TTC549 (cell line): Measurements from ENCODE around the gene NATD1.

Source experiments
- FAIRE-seq: peaks from 2 replicates; lab custom pipeline; 2012; peaks lifted over from hg19 to GRCh38; lab: Jason Lieb, UNC

Gene NATD1, protein sequence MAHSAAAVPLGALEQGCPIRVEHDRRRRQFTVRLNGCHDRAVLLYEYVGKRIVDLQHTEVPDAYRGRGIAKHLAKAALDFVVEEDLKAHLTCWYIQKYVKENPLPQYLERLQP

DNA sequence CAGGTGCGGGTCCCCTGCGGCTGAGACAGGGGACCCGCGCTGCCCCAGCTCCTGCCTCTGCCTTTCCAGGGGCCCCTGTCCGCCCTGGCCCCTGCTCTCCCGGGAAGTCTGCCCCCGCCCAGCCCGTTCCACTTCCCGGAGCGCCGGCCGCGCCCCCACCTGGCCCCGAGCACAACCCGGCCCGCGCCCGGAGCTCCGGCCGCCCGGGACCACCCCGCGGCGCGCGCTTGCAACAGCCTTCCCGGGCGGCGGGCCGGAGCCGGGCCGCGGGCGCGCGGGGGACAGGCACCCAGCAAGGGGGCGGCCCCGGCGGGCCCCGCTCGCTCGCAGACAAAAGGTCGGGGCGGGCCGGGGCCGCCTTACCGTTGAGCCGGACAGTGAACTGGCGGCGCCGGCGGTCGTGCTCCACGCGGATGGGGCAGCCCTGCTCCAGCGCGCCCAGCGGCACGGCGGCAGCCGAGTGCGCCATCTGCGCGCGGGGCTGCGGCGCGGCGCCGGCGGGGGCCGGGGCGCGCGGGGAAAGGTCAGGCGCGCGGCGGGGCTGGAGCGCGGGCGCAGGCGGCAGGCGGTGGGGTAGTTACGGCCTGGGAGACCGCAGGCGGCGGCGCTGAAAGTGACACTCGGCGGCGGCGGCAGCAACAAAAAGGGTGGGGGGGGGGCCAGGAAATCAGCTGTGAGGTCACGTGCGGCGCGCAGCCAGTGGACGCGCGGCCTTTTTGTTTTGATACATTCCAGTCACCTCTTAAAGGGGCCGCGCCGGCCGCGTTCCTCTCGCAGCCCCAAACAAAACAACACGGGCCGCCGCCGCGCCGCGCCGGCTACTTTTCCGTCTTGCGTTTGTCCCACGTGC, at the start of gene NATD1:
NATD1 (minus strand) TSS at position 615 of the 850 bp plus-strand sequence; CDS start at position 469, 146 bp downstream.
- no peak for FAIRE-seq

DNA sequence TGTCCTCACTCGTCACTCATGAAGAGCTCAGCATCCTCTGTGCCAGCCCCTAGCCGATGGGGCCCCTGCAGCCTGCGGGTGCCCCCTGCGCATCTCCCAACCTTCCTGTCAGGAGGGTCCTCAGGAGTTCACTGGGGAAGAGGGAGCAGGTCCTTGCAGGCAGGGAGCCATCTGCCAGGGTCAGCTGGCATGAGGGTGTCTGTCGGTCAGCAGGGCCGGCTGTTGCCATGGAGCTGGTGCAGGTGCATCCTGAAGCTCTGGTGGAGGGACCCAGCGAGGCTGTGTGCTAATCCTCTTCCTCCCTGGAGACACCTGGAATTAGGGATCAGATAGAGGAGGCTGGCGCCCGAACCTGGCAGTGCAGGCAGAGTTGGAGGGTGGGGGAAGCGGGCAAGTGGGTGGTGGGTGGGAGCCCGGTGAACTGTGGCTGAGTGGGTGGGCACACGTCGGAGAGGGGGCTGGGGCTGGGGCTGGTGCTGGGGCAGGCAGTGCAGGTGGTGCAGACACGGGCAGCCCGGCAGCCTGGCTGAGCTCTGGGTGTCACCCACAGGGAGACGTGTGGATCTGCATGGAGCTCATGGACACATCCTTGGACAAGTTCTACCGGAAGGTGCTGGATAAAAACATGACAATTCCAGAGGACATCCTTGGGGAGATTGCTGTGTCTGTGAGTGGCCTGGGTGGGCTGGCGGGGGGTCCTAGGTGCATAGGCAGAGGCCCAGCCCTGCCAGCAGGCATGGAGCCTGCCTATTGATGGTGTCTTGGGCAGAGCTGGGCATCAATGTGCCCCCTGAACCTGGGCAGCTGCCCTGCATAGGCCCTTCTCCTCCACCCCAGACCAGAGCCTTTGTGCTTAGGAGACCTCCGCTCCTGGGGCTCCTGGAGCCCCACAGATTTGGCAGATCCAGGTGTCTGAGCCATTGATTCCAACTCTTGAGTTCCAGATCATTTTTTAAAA, 48.7 kb upstream of the NATD1 start:
- no peak for FAIRE-seq

DNA sequence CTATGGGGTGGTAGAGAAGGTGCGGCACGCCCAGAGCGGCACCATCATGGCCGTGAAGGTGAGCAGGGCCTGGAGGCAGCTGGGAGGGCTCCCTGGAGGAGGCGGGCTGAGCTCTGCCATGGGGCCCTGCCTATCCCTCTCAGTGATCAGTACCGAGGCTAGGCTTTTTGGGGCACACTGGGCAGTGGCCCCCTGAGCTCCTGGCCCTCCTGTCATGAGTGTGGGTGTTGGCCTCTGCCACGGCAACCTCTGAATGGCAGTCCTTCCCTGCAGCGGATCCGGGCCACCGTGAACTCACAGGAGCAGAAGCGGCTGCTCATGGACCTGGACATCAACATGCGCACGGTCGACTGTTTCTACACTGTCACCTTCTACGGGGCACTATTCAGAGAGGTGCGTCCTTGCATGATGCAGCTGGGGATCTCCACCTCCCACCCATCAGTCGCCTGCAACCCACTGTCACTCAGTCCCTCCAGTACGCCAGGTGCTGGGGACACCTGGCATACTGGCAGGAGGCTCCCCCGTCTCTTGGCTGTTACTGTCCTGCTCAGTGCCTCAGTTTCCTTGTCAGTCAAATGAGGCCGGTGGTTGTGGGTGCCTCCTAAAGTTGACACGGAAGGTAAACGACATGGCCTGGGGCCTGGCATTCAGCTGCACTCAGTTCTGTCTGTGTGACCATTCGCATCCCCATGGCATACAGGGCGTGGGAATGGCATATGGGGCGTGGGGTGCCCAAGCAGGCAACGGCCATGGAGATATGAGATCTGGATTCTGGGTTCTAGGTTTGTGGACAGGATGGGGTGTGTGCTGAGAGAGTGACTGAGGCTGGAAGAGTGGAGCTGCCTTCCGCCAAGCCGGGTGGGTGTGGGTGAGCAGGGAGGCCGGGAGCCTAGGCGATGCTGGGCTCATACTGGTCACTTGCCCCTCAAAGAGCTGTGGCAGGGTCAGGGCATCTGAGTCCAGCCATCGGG, 47.7 kb upstream of the NATD1 start:
- no peak for FAIRE-seq

DNA sequence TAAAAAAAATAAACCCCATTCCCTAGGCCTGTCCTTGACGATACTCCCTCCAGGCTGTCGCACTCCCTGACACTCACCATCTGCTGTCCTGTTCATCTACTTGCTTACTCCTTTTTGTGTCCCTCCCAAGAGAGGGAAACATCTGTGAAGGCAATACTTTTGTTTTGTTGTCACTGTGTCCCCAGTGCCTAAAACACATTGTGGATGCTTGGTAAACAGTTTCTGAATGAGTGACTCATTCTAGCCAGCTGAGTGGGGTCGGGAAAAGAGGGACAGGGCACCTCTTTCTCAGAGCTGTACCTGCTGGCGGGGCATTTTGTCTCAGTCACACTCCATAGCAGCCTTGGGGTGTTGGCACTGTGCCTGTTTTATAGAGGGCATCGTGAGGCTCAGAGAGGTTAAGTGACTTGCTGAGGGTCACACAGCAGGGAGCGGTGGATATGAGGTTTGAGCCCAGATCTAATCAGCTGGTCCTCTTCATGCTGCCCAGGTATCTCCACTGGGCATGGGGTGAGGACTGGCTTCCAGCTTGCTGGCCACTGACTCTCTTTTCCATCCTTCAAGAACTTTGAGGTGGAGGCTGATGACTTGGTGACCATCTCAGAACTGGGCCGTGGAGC, 46.9 kb upstream of the NATD1 start:
- no peak for FAIRE-seq

DNA sequence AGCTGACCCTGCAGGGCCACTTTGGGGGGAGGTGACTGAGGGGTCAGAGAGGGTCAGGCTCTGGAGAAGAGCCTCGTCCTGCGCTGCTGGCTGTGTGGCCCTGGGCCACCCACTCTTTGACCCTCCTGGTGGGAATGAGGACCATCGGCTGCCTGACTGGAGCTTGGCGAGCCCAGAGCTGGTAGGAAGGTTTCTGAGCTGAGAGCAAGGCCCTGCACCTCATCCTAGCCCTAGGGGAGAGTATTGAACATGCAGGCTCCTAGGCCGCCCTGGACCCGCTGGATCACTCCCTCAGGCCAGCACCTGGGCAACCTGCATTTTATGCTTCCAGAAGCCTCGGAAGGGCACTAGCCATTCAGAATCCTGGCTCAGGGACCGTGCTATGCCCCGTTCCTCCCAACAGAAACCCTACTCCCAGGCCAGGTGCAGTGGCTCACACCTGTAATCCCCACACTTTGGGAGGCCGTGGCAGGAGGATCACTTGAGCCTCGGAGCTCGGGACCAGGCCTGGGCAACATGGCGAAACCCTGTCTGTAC, 45.8 kb upstream of the NATD1 start:
- FAIRE-seq: no peak

DNA sequence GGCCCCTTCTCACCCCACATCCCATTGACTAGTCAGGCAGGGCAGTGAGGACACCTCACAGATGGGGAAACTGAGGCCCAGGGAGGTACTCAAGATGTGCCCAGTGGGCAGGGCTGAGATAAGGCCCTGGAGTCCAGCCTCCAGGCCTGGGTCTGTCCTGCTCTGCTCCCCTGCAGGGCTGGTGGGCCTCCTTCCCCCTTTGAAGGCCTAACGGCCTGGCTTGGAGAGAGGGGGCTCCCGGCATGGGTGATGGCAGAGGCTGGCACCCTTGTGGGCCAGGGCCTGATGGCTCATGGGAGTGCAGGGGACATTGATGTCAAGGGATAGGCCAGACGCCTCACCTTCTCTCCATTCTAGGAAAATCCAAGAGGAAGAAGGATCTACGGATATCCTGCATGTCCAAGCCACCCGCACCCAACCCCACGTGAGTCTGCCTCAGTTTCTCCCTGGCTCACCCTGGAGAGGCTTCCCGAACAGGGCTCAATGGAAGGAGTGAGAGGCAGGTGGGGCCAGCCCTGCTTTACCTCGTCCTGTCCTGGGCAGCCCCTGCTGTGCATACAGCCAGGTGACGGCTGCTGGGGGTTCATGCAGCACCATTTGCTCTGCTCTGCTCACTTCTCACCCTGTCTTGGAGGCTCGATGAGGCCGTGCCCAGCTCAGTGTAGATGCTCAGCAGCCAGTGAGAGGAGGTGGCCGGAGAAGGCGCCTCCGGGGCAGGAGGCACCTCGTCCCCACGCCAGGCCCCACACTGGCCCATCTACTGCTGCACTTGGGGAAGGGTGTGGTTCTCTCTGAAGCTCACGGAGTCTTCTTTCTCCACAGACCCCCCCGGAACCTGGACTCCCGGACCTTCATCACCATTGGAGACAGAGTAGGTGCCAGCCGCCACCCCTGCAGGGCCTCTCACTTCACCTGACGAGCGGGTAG, 45.1 kb upstream of the NATD1 start:
- no peak for FAIRE-seq

DNA sequence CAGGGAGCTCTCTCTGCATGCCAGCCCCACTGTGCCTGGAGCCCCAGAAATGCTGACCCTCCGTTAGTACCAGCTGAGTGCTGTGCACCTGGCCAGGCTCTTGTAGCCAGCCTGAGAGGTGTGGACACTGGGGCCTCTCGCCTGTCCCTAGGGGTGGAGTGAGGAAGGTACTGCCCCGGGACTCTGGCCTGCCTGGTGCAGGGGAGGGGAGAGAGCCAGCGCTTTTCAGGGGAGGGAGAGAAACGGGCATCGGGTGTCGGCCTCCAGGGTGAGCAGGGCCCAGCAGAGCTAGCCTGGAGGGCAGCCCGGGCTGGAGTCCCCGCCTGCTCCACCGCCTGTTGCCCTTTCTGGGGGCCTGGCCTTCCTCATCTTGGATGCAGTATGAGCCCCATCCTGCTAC, 44.4 kb upstream of the NATD1 start:
- no peak for FAIRE-seq

DNA sequence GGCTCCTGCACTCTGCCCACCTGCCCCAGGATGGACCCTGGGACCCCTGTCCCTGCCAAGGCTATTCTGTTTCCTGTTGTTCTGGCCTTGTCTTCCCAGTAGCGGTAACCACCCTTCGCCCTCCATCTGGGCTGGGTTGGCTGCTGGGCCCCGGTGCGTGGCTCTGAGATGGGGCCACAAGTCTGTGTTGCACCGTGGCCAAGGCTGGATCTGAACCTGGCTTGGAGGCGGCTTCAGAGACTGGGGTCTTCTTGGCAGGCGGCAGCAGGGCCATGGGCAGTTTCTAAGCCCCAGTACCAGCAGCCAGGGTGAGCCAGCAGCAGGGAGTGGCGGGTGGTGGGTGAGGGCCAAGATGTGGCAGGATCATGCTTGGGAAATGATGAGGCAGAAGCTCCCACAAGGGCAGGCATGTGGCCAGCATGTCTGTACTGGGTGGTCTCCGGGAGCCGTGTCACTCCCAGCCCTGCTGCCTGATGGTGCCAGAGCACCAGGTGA, 43.9 kb upstream of the NATD1 start:
- no peak for FAIRE-seq

DNA sequence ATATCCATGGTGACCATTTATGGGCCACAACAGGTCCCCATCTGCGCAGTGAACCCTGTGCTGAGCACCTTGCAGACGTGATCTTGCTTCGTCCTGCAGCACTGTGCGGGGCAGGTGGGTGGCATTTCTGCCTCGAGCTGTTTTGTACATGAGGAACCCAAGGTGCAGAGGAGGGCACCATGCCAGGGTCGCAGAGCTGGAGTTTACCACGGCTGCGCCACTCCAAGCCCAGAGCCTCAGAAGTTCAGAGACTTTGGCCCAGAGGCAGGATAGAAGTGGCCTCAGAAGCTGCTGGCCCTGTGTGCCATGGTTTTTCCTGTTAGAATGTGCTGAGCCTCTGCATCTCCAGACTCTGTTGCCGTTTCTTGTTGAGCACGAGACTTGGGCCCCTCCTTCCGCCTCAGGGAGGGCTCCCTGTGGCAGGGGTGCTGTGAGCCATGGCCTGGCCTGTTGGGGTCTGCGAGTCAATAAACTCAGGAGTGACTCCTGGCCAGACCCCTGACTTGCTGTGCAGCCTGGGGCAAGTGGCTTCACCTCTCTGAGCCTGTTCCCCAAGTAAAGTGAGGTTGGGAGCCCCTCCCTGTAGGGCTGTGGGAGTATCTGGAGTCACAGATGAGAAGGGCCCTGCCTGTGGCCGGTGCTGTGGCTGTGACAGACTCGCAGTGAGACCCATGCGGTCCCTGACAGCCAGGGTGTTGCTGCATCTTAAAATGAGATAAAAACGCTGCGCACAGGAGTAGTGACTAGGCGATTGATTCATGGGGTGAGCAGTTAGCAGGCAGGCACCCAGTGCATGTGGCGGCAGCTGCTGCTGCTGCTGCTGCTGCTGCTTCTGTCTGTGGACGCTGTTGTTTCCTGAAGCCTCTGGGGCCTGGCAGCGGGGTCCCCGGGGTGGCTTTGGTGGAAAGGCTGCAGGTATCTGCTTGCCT, 43.2 kb upstream of the NATD1 start:
- no peak for FAIRE-seq

DNA sequence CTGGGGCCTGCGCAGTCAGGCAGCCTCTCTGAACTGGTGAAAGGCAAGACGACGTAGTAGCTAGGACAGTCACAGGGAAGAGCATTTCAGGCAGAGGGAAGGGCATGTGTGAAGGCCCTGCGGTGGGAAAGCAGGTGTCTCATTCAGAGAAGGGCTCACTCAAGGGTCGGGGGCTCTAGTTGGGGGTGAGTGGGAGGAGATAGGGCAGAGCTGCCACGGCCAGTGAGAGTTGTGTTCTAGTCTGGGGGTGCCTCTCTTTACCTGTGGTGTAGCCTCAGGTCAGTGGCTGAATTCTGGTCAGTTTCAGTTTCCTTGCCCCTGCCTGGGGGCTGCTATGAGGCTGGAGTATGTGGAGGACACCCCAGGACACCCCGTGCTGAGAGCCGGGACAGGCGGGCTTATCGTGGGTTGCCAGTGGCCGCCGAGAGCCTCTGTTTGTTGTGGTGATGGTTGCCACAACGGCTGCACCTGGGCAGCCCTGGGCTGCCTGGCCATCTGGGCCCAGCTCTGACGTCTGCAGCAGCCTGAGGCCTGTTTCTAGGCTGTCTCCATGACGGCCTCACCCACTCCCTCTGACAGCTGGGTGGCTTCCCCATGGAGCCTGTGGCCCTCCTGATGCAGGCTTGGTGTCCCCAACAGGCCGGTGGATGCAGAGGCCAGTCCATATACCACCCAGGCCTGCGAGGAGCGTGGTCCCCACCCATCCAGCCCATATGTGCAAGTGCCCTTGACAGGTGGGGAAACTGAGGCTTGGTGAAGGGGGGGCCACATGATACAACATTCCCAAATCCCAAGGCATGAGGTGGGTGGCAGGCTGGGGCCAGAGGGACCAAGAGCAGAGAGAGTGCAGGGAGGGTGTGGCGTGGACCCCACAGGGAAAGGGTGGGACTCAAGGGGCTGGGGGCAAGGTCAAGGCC, 42.1 kb upstream of the NATD1 start:
- no peak for FAIRE-seq

DNA sequence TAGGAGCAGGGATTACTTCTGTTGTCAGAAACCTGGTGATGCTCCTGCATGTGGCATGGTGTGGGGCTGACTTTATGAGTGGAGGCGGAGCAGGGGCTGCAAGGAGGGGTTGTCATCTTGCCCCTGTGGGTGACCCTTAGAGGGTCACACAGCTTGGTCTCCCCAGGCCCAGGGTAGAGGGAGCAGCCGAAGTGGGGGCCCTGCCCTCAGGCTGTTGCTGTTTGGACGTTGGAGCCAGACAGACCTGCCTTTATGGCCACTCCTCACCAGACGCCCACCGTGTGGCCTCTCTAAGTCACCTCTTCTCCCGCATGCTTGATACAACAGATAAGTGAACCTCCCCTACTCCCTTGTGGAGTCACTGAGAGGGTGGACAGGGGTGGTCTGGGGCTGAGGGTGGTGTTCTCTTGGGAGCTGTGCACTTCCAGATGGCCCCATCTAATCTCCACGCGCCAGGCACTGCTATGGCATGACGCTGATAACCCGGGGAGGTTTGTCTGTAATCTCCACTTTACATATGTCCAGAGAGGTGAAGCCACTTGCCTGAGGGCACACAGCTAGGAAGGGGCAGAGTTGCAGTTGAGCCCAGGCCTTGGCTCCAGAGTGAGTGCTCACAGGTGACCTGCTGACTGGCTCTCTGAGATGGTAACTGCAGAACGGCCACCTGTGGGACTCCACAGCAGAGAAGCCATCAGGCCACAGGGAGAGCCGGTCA, 41.3 kb upstream of the NATD1 start:
- FAIRE-seq: no peak

DNA sequence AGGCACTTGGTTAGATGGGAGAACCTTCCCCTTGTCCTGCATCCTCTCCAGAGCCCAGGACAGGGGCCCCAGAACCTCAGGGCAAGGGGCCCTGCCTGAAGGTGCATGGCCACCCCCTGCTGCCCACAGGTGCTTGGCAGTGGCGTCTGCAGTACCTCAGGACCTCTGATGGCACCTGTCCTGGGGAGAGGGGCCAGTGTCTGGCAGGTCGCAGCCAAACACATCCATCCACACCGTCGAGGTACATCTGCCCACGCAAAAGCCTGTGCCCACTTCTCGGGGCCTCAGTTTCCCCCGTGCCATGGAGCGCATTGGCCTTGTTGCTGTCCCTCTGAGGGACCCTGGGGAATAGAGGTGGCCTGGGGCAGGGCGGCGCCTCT, 40.6 kb upstream of the NATD1 start:
- FAIRE-seq: no peak

DNA sequence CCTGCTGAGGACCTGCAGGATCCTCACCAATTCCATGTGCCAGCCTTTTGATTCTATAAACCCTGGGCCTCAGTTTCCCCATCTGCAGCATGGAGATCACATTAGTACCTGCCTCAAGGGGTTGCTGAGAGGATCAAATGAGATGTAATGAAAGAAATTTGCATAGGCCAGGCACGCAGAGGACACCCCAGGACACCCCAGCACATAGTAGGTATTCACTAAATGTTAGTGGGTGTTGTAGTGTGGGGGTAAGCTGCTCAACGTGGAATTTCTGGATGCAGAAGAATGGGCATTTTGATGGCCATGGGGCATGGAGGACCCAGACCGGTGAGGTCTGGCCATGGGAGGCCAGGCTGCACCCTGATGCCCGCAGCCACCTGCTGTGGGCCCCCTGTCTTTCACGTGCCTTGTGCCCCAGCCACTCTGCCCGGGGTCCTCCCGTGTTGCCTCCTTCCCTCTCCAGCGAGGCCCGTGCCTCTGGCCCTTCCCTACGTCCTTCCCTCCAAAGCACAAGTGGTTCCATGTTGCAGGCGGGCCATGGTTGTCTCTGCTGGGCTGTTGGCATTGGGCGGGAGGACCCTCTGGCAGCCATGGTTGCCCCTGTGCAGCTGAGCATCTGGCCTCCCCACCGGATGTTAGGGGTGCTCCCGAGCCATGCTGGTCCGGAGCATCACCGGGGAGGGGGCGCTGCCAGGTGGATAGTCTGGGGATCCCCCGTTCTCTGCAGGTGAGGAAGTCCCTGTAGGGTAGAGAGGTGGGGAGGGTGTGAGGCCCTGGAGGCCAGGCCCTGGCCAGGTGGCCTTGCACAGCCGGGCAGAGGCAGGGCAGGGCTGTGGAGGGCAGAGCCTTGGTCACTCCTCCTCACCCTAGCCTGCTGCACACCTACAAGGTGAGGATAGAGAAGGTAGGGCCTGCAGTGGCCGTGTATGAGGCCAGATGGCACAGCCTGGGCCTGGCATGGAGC, 39.9 kb upstream of the NATD1 start:
- FAIRE-seq: no peak

DNA sequence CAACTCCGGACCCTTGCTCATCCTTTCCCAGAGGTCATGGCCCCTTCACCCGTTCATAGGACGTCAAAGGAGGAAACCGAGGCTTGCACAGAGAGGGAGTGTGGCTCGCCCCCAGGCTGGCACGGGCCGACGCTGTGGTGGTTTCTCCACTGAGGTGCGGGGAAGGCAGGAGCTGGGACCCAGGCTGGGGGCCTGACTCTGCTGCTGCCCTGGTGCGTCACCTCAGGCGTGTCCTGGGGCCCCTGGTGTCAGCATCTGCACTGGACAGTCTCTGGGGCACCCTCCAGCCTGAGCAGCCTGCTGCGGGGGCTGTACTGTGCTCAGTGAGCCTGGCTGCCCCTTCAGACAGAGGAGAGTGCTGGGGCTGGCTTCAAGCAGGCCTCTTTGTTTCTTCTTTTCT, 38.7 kb upstream of the NATD1 start:
- FAIRE-seq: no peak

DNA sequence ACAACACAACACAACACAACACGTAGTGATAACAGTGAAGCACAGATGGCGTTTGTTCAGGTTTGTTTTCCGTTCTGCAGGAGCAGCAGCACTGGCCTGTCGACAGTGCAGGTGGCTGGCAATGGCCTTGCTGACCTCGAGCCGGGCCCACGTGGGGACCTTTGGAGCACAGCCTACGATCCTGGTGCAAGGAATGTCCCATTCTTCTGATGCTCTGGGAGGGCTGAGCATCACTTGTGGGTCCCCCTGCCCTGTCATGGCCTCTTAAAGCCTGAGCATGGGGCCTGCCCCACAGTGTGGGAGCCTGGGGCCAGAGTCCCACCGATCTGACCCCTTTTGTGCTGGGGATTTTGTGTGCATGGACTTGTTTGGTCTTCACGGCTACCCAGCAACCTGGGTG, 38.1 kb upstream of the NATD1 start:
- no peak for FAIRE-seq
